HepG2 (cell line): Measurements from ENCODE around the gene FAM167B. TPM values are rescaled to one million over a fixed set of nuclear protein-coding genes. Genes with fewer than 3 reads are reported as not detected.
A peak's percentile ranks its signal among the peaks of the same experiment; 100 is the strongest.

Source experiments
- CREB1 ChIP-seq, 2 experiments: fragments of 450-650 bp in 1 of 2; IDR thresholded peaks; 2 replicates each; pipeline ENCODE4 v1.6.1; 2016 to 2017; ENCODE audit warnings: control low read depth in 1 of 2, mild to moderate bottlenecking in 1 of 2, missing compliant biosample characterization in 1 of 2, missing genetic modification characterization in 1 of 2
- EEA1 ChIP-seq: sonication (generic); formaldehyde crosslinking; IDR thresholded peaks from 2 replicates; pipeline ENCODE4 v1.5.1; 2020; ENCODE audit warnings: mild to moderate bottlenecking, missing genetic modification reagents, borderline replicate concordance
- NFE2L1 ChIP-seq: sonication (generic); formaldehyde crosslinking; IDR thresholded peaks from 2 replicates; pipeline ENCODE4 v1.4.0; 2020; ENCODE audit warnings: missing genetic modification reagents, mild to moderate bottlenecking, borderline replicate concordance
- THAP9 ChIP-seq: sonication (generic); formaldehyde crosslinking; IDR thresholded peaks from 2 replicates; pipeline ENCODE4; 2020; ENCODE audit warnings: missing genetic modification reagents, mild to moderate bottlenecking, borderline replicate concordance
- ZNF280B ChIP-seq: sonication (generic); formaldehyde crosslinking; IDR thresholded peaks from 2 replicates; pipeline ENCODE4 v1.5.0; 2020; ENCODE audit warnings: missing genetic modification reagents, mild to moderate bottlenecking, borderline replicate concordance
- polyA plus RNA-seq, 8 experiments: library from polyadenylated mRNA; depleted of rRNA in 3 of 8; stranded (reverse) in 7 of 8; unstranded in 1 of 8; fragments of >200 nt; fragmentation: Illumina TruSeq in 4 of 8; extraction: Trizol in 4 of 8; gene quantifications; 2 replicates each; pipeline versions ENCODE4 v1.2.1 to v1.2.3, GENCODE V29; 2011 to 2016; ENCODE audit warnings: low read depth in 4 of 8, missing spikeins in 1 of 8, mixed read lengths in 1 of 8; ENCODE audit not compliant: insufficient read depth in 1 of 8
- total RNA-seq, 5 experiments: library from RNA; depleted of rRNA; stranded (reverse); fragments of >200 nt; fragmentation: Illumina TruSeq; extraction: Trizol; gene quantifications; 2 replicates each; pipeline ENCODE4 v1.2.3, GENCODE V29; 2016; ENCODE audit warnings: low read depth in 1 of 5

FAM167B gene
- total and polyA plus RNA-seq, 2 of the 13 experiments (the other 11 are each of a cell fraction or from before 2014, with no cell fraction given) = 0.15 to 0.70 TPM

GRCh38 chr1:32200226-32201010 is 46.6 kb upstream of the FAM167B start, which contains the start of gene CCDC28B (continued):
- 0 out of 2 replicates have a peak, but pooled peaks have one; percentile 21 for TF ChIP-seq THAP9 (CRISPR knock-in tag)
- TF ChIP-seq ZNF280B (CRISPR knock-in tag) = 0 out of 2 replicates have a peak, but pooled peaks have one; percentile 20
- TF ChIP-seq EEA1 (CRISPR knock-in tag) = no peak
- TF ChIP-seq NFE2L1 (CRISPR knock-in tag) = no peak
- 0 out of 2 replicates have a peak, but pooled peaks have one; percentile 41 for TF ChIP-seq CREB1 (IDR thresholded peaks at IDR 0.05)
- TF ChIP-seq CREB1 (CRISPR knock-in tag; IDR thresholded peaks at IDR 0.05) = no peak
